Measurements from ENCODE around the gene ANO9.
"Not testable (repeated sequence)": the region's sequence is repeated elsewhere in the genome, so short reads cannot be mapped to it uniquely, and the experiment has no call there.

The ANO9 gene

GRCh38 chr11:428295-428694, 13.5 kb downstream of the ANO9 start:
- no peak for TF ChIP-seq EZH2 (optimal IDR thresholded peaks at IDR 0.05; ENCODE audit: low read depth, low read length)
- TF ChIP-seq EZH2phosphoT487 (IDR thresholded peaks at IDR 0.05; ENCODE audit: low read length): no peak
- no peak for TF ChIP-seq CTCF (IDR thresholded peaks at IDR 0.05; ENCODE audit: low read length)
- Histone ChIP-seq H3K9me2 (replicated peaks; ENCODE audit: insufficient read depth, low read length) (no peaks in the 10 kb centered on the region), H3K27me3 (replicated peaks; ENCODE audit: insufficient read depth, low read length) (peaks cover 31% of the 10 kb centered on the region), H3K9ac (ENCODE audit: low read length) (no peak overlapping the region), H2AFZ (ENCODE audit: low read length) (no peak overlapping the region), H3F3A (ENCODE audit: insufficient read depth, low read length) (no peaks in the 10 kb centered on the region), H3K79me2 (ENCODE audit: low read length) (no peaks in the 10 kb centered on the region), H3K27ac (ENCODE audit: low read length) (no peak overlapping the region), H3K4me3 (ENCODE audit: low read length) (no peak overlapping the region), H3K36me3 (replicated peaks; ENCODE audit: insufficient read depth, low read length) (no peaks in the 10 kb centered on the region), H3K4me1 (ENCODE audit: low read length) (no peaks in the 10 kb centered on the region), H3K4me2 (ENCODE audit: low read depth, low read length) (no peak overlapping the region), H4K20me1 (ENCODE audit: insufficient read depth, low read length) (no peaks in the 10 kb centered on the region), H3K9me3 (replicated peaks; ENCODE audit: insufficient read depth, low read length) (no peaks in the 10 kb centered on the region)
- DNase-seq: no peak

DNA sequence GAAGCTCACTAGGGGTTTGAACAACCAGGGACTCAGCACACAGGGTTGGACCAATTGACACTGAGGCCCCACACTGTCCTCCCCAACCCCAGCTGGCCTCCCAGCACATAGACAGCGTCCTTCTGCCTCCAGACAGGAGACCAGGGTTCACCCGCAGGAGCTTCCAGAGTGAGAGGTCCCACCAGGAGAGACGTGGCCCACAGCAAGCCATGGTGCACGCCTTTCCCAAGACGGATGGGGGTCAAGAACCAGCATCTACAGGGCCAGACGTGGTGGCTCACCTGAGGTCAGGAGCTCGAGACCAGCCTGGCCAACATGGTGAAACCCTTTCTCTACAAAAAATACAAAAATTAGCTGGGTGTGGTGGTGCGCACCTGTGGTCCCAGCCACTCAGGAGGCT, 15.0 kb downstream of the ANO9 start:
- no peaks in the 10 kb centered on the region for H4K20me1 ChIP-seq (ENCODE audit: insufficient read depth, low read length)
- H3K27ac ChIP-seq (ENCODE audit: low read length): no peak overlapping the region
- H3K36me3 ChIP-seq (replicated peaks; ENCODE audit: insufficient read depth, low read length): no peaks in the 10 kb centered on the region
- H3K79me2 ChIP-seq (ENCODE audit: low read length): no peaks in the 10 kb centered on the region
- H3K4me2 ChIP-seq (ENCODE audit: low read depth, low read length): no peak overlapping the region
- H3K9me2 ChIP-seq (replicated peaks; ENCODE audit: insufficient read depth, low read length): no peaks in the 10 kb centered on the region
- no peaks in the 10 kb centered on the region for H3K4me1 ChIP-seq (ENCODE audit: low read length)
- no peak overlapping the region for H2AFZ ChIP-seq (ENCODE audit: low read length)
- H3K9me3 ChIP-seq (replicated peaks; ENCODE audit: insufficient read depth, low read length): no peaks in the 10 kb centered on the region
- peaks cover 42% of the 10 kb centered on the region for H3K27me3 ChIP-seq (replicated peaks; ENCODE audit: insufficient read depth, low read length)
- H3K4me3 ChIP-seq (ENCODE audit: low read length): no peak overlapping the region
- no peak for DNase-seq
- TF ChIP-seq EZH2 (optimal IDR thresholded peaks at IDR 0.05; ENCODE audit: low read depth, low read length) (no peak), EZH2phosphoT487 (IDR thresholded peaks at IDR 0.05; ENCODE audit: low read length) (no peak), CTCF (IDR thresholded peaks at IDR 0.05; ENCODE audit: low read length) (no peak)
- H3F3A ChIP-seq (ENCODE audit: insufficient read depth, low read length): no peaks in the 10 kb centered on the region
- no peak overlapping the region for H3K9ac ChIP-seq (ENCODE audit: low read length)

DNA sequence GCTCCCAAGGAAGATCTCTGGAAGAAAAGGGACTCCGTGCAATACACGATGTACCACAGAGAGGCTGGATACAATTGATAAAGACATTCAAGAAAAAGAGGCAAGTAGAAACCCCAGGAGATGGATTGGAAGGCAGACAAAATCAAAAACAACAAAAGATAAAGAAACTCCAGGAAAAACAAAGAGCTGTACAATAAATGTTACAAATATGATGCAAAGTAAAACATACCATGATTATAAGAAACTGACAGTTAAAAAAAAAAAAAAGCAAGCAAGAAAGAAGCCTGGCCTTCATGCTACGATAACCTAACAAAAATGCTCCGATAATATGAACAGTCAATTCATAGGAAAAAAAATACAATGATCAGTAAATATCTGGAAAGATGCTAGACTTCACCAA, 16.5 kb downstream of the ANO9 start:
- H3K27me3 ChIP-seq (replicated peaks; ENCODE audit: insufficient read depth, low read length): peaks cover 42% of the 10 kb centered on the region
- H2AFZ ChIP-seq (ENCODE audit: low read length): no peak overlapping the region
- TF ChIP-seq EZH2 (optimal IDR thresholded peaks at IDR 0.05; ENCODE audit: low read depth, low read length) (no peak), EZH2phosphoT487 (IDR thresholded peaks at IDR 0.05; ENCODE audit: low read length) (no peak), CTCF (IDR thresholded peaks at IDR 0.05; ENCODE audit: low read length) (no peak)
- H4K20me1 ChIP-seq (ENCODE audit: insufficient read depth, low read length): no peaks in the 10 kb centered on the region
- no peaks in the 10 kb centered on the region for H3K36me3 ChIP-seq (replicated peaks; ENCODE audit: insufficient read depth, low read length)
- no peaks in the 10 kb centered on the region for H3K9me2 ChIP-seq (replicated peaks; ENCODE audit: insufficient read depth, low read length)
- no peaks in the 10 kb centered on the region for H3F3A ChIP-seq (ENCODE audit: insufficient read depth, low read length)
- H3K9me3 ChIP-seq (replicated peaks; ENCODE audit: insufficient read depth, low read length): no peaks in the 10 kb centered on the region
- no peaks in the 10 kb centered on the region for H3K79me2 ChIP-seq (ENCODE audit: low read length)
- H3K4me1 ChIP-seq (ENCODE audit: low read length): no peaks in the 10 kb centered on the region
- no peak overlapping the region for H3K4me3 ChIP-seq (ENCODE audit: low read length)
- no peak for DNase-seq
- no peak overlapping the region for H3K27ac ChIP-seq (ENCODE audit: low read length)
- no peak overlapping the region for H3K9ac ChIP-seq (ENCODE audit: low read length)
- H3K4me2 ChIP-seq (ENCODE audit: low read depth, low read length): no peak overlapping the region

GRCh38 chr11:424766-425165, 17.0 kb downstream of the ANO9 start:
- H3K9ac ChIP-seq (ENCODE audit: low read length); H3K4me2 ChIP-seq (ENCODE audit: low read depth, low read length); H3K36me3 ChIP-seq (replicated peaks; ENCODE audit: insufficient read depth, low read length); H3K9me3 ChIP-seq (replicated peaks; ENCODE audit: insufficient read depth, low read length); H3K4me1 ChIP-seq (ENCODE audit: low read length); H3K4me3 ChIP-seq (ENCODE audit: low read length); H3K27ac ChIP-seq (ENCODE audit: low read length); H2AFZ ChIP-seq (ENCODE audit: low read length); H4K20me1 ChIP-seq (ENCODE audit: insufficient read depth, low read length); H3K79me2 ChIP-seq (ENCODE audit: low read length); H3F3A ChIP-seq (ENCODE audit: insufficient read depth, low read length); H3K9me2 ChIP-seq (replicated peaks; ENCODE audit: insufficient read depth, low read length); DNase-seq: not testable (repeated sequence)
- peaks cover 45% of the 10 kb centered on the region for H3K27me3 ChIP-seq (replicated peaks; ENCODE audit: insufficient read depth, low read length)
